Keratinocyte (primary cell): Measurements from ENCODE around the gene CACNB4.

ENCODE experiments used
- EZH2 ChIP-seq: IDR thresholded peaks from one replicate; pipeline ENCODE4 v1.6.1; 2012; ENCODE audit warnings: inconsistent platforms, mild to moderate bottlenecking, low read length, moderate library complexity
- TF ChIP-seq, protein P1 (sequence below), 3 experiments: IDR thresholded peaks in 1 of 3; conservative IDR thresholded peaks in 1 of 3; optimal IDR thresholded peaks in 1 of 3; 2 replicates in 2 of 3; 3 replicates in 1 of 3; pipeline versions ENCODE3 to v1.5.1; 2011; ENCODE audit warnings: low read length in 3 of 3, mild to moderate bottlenecking in 3 of 3, moderate library complexity in 2 of 3, control low read depth in 1 of 3, inconsistent platforms in 1 of 3; ENCODE audit not compliant: insufficient read depth in 2 of 3; ENCODE audit errors: extremely low read depth in 1 of 3

DNA sequence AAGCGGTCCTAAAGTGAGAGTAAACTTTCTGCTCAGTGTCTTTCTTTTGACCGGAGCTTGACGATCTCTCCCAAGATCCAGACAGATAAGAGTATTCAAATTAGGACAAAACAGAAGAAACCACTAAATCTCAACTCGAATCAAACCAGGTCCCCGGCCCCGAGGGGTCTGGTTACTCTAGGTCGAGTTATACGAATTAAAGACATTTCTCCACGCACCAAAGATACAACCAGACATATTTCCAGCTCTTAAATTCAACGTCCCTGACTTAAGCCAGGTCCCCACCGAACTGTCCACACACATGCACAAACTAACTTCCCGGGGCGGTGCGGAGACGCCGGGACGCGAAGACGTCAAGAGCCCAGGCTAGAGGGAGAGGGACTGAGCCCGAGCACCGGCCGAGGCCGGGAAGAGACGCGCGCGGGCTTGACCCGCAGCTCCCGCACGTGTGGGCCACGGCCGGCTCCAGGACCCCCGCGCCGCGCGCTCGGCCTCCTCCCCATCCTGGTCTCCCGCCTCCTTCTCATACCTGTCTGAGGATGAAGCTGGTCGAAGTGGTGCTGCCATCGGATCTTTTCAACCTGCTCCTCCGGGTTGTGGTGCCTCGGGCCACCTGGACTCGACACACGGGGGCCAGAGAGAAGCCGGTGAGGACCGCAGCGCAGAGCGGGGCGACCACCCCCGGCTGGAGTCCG is 896 bp downstream of the CACNB4 start:
- TF ChIP-seq, protein P1, sequence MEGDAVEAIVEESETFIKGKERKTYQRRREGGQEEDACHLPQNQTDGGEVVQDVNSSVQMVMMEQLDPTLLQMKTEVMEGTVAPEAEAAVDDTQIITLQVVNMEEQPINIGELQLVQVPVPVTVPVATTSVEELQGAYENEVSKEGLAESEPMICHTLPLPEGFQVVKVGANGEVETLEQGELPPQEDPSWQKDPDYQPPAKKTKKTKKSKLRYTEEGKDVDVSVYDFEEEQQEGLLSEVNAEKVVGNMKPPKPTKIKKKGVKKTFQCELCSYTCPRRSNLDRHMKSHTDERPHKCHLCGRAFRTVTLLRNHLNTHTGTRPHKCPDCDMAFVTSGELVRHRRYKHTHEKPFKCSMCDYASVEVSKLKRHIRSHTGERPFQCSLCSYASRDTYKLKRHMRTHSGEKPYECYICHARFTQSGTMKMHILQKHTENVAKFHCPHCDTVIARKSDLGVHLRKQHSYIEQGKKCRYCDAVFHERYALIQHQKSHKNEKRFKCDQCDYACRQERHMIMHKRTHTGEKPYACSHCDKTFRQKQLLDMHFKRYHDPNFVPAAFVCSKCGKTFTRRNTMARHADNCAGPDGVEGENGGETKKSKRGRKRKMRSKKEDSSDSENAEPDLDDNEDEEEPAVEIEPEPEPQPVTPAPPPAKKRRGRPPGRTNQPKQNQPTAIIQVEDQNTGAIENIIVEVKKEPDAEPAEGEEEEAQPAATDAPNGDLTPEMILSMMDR (optimal IDR thresholded peaks at IDR 0.05 in 1 of 3, IDR thresholded peaks at IDR 0.05 in 1 of 3, conservative IDR thresholded peaks at IDR 0.05 in 1 of 3; ENCODE audit: extremely low read depth in 1 of 3, insufficient read depth in 2 of 3, low read length in 3 of 3) = no peak
- peak; percentile 91 for TF ChIP-seq EZH2
